Transverse colon (tissue), 3 donors: ENCODE data around the gene DUSP9.

Experiments
- CTCF ChIP-seq, 5 experiments: fragments of 200-600 bp in 3 of 5; fragments of 450-650 bp in 2 of 5; sonication (generic) in 3 of 5; IDR thresholded peaks; 1 replicate in 2 of 5; 2 replicates in 3 of 5; pipeline ENCODE4 v1.5.1; 2016 to 2017; ENCODE audit warnings: antibody characterized with exemption in 5 of 5, inconsistent platforms in 3 of 5, mild to moderate bottlenecking in 2 of 5, moderate library complexity in 1 of 5
- EP300 ChIP-seq: sonication (generic); formaldehyde crosslinking; IDR thresholded peaks from one replicate; pipeline ENCODE4 v1.6.1; 2017; ENCODE audit warnings: antibody characterized with exemption, low read depth
- POLR2A ChIP-seq: fragments of 450-650 bp; IDR thresholded peaks from one replicate; pipeline ENCODE4 v1.6.1; 2016; ENCODE audit warnings: antibody characterized with exemption, mild to moderate bottlenecking, moderate library complexity

- TF ChIP-seq POLR2A (no peak), CTCF (IDR thresholded peaks at IDR 0.05) (no peak), EP300 (no peak)
These were observed 24.2 kb upstream of the DUSP9 start for GRCh38 chrX:153622661-153623309.
